K562 (cell line): ENCODE measurements around the gene TAF8. TPM values are rescaled to one million over a fixed set of nuclear protein-coding genes. Genes with fewer than 3 reads are reported as not detected.
A peak's percentile ranks its signal among the peaks of the same experiment; 100 is the strongest.

Experiments used
- EP400 ChIP-seq: fragments of 450-650 bp; IDR thresholded peaks from 2 replicates; pipeline ENCODE4 v1.6.1; 2017; ENCODE audit warnings: antibody characterized with exemption, mild to moderate bottlenecking, moderate library complexity
- FOXA1 ChIP-seq: fragments of 450-650 bp; IDR thresholded peaks from 2 replicates; pipeline ENCODE4 v1.6.1; 2016; ENCODE audit warnings: mild to moderate bottlenecking, borderline replicate concordance
- HDAC2 ChIP-seq: fragments of 450-650 bp; IDR thresholded peaks from 2 replicates; pipeline ENCODE4 v1.6.1; 2016; ENCODE audit warnings: mild to moderate bottlenecking
- ILF3 ChIP-seq: fragments of 450-650 bp; IDR thresholded peaks from 2 replicates; pipeline ENCODE4 v1.6.1; 2018; ENCODE audit warnings: antibody characterized with exemption, mild to moderate bottlenecking, moderate library complexity, borderline replicate concordance
- MAFF ChIP-seq: IDR thresholded peaks from 2 replicates; pipeline ENCODE4 v1.6.1; 2012; ENCODE audit warnings: low read length, improper control_type of control experiment
- MECOM ChIP-seq: fragments of 250-450 bp; sonication (Bioruptor Pico); IDR thresholded peaks from 2 replicates; pipeline ENCODE4 v1.8.0; 2022; ENCODE audit warnings: inconsistent platforms
- MEIS2 ChIP-seq: fragments of 450-650 bp; IDR thresholded peaks from 2 replicates; pipeline ENCODE4 v1.6.1; 2014; ENCODE audit warnings: mild to moderate bottlenecking; ENCODE audit not compliant: partially characterized antibody
- NCOA6 ChIP-seq: fragments of 450-650 bp; IDR thresholded peaks from 2 replicates; pipeline ENCODE4 v1.6.1; 2017; ENCODE audit warnings: mild to moderate bottlenecking
- PML ChIP-seq: IDR thresholded peaks from 2 replicates; pipeline ENCODE4 v1.6.1; 2012; ENCODE audit warnings: low read length, inconsistent platforms
- PYGO2 ChIP-seq: fragments of 450-650 bp; IDR thresholded peaks from 2 replicates; pipeline ENCODE4 v1.6.1; 2016; ENCODE audit warnings: mild to moderate bottlenecking, missing genetic modification characterization, moderate library complexity, missing compliant biosample characterization
- RNF219 ChIP-seq: fragments of 250-450 bp; sonication (Bioruptor Pico); IDR thresholded peaks from 2 replicates; pipeline ENCODE4 v1.5.0; 2022; ENCODE audit warnings: mild to moderate bottlenecking
- SAFB2 ChIP-seq: fragments of 200-400 bp; formaldehyde crosslinking; IDR thresholded peaks from 2 replicates; pipeline ENCODE4 v1.6.1; 2018; ENCODE audit warnings: borderline replicate concordance, low read length, low read depth, moderate library complexity; ENCODE audit not compliant: severe bottlenecking
- SIN3B ChIP-seq: fragments of 450-650 bp; IDR thresholded peaks from 2 replicates; pipeline ENCODE4 v1.6.1; 2017; ENCODE audit warnings: low read depth, mild to moderate bottlenecking, moderate library complexity
- TGIF2 ChIP-seq: sonication (generic); formaldehyde crosslinking; IDR thresholded peaks from 2 replicates; pipeline ENCODE4 v1.8.1; 2022; ENCODE audit warnings: mild to moderate bottlenecking, missing genetic modification reagents, moderate library complexity
- U2AF2 ChIP-seq: fragments of 200-400 bp; formaldehyde crosslinking; optimal IDR thresholded peaks from 2 replicates; pipeline ENCODE3; 2017; ENCODE audit warnings: low read depth, mild to moderate bottlenecking, low read length
- ZBTB43 ChIP-seq: sonication (generic); formaldehyde crosslinking; IDR thresholded peaks from 2 replicates; pipeline ENCODE4 v1.8.0; 2023; ENCODE audit warnings: mild to moderate bottlenecking, missing genetic modification reagents
- ZNF239 ChIP-seq: fragments of 250-450 bp; sonication (Bioruptor Pico); IDR thresholded peaks from 2 replicates; pipeline ENCODE4 v1.4.0; 2020; ENCODE audit warnings: mild to moderate bottlenecking
- ZNF263 ChIP-seq: sonication (generic); formaldehyde crosslinking; IDR thresholded peaks from 2 replicates; pipeline ENCODE4 v1.8.0; 2022; ENCODE audit warnings: mild to moderate bottlenecking, missing genetic modification reagents, borderline replicate concordance
- ZNF512 ChIP-seq: IDR thresholded peaks from 2 replicates; pipeline ENCODE4 v1.6.1; 2016; ENCODE audit warnings: missing genetic modification characterization, missing compliant biosample characterization
- polyA plus RNA-seq, 8 experiments: library from polyadenylated mRNA; depleted of rRNA in 4 of 8; stranded (reverse) in 5 of 8; unstranded in 3 of 8; fragments of >200 nt; fragmentation: Nextera tagmentation in 2 of 8; fragmentation: Illumina TruSeq in 1 of 8; extraction: Ambion mirVana in 2 of 8; extraction: Trizol in 1 of 8; gene quantifications; 2 replicates each; pipeline versions ENCODE4 v1.2.1 to v1.2.3, GENCODE V29; 2011 to 2014; ENCODE audit warnings: inconsistent platforms in 1 of 8, missing spikeins in 1 of 8
- total RNA-seq, 7 experiments: library from RNA; depleted of rRNA in 6 of 7; stranded (reverse); fragments of >200 nt in 6 of 7; fragmentation: Illumina TruSeq in 2 of 7; extraction: Trizol in 2 of 7; gene quantifications; 2 replicates each; pipeline versions ENCODE4 v1.2.1 to v1.2.3, GENCODE V29; 2011 to 2021; ENCODE audit warnings: low replicate concordance in 1 of 7
- TF ChIP-seq, protein P1 (sequence below): fragments of 250-450 bp; sonication (Bioruptor Pico); IDR thresholded peaks from 2 replicates; pipeline ENCODE4 v1.4.0; 2020; ENCODE audit warnings: mild to moderate bottlenecking
- TF ChIP-seq, protein P2 (sequence below), 2 experiments: fragments of 450-650 bp; conservative IDR thresholded peaks; 2 replicates each; pipeline ENCODE4 v1.6.1; 2017; ENCODE audit warnings: mild to moderate bottlenecking in 2 of 2, moderate library complexity in 2 of 2

TAF8 gene
- total and polyA plus RNA-seq, 9 of the 15 experiments (the other 6 are each of a cell fraction or from before 2014, with no cell fraction given): 29.4 to 84.0 (median 52.6) TPM

DNA sequence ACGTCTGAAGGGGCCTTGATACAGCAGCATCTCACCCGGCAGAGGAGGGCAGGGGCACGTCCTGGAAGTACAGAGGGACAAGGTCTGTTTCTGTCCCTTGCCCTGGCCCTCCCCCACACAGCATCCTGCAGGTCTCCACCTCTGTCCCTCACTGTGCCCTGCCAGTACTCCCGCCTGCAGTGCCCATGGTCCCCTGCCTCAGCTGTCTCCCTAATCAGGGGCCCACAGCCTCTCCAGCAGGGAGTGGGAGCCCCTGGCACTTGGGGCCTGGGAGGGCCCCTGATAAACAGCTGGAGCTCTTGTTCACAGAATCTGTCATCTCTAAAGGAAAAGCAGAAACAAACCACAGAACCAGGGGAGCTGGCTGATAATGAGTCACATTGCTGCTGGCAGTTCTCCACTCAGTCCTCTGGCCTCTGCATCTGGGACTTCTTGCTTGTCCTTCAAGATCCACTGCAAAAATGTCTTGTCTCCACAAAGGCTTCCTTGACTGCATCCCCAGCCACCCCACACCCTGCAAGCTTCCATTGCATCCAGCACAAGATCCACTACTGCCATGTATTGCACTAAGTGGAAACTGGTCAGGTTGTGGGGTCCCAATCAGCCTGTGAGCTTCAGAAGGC lies 33.2 kb upstream of the TAF8 start (continued):
- TF ChIP-seq MEIS2: peak; percentile 95
- TF ChIP-seq MECOM: peak; percentile 78
- no peak for TF ChIP-seq FOXA1
- TF ChIP-seq MAFF: no peak
- TF ChIP-seq, protein P1, sequence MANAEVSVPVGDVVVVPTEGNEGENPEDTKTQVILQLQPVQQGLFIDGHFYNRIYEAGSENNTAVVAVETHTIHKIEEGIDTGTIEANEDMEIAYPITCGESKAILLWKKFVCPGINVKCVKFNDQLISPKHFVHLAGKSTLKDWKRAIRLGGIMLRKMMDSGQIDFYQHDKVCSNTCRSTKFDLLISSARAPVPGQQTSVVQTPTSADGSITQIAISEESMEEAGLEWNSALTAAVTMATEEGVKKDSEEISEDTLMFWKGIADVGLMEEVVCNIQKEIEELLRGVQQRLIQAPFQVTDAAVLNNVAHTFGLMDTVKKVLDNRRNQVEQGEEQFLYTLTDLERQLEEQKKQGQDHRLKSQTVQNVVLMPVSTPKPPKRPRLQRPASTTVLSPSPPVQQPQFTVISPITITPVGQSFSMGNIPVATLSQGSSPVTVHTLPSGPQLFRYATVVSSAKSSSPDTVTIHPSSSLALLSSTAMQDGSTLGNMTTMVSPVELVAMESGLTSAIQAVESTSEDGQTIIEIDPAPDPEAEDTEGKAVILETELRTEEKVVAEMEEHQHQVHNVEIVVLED: peak; percentile 51
- no peak for TF ChIP-seq U2AF2
- no peak for TF ChIP-seq ZNF512 (tag)
- TF ChIP-seq TGIF2 (CRISPR knock-in tag): peak; percentile 46; the same call in 1 of the 2 replicates
- peak; percentile 97 for TF ChIP-seq HDAC2
- peak; percentile 42; the same call in 1 of the 2 replicates for TF ChIP-seq SIN3B
- TF ChIP-seq PML: peak; percentile 99
- no peak; the same call in 1 of the 2 replicates for TF ChIP-seq ZNF263 (CRISPR knock-in tag)
- TF ChIP-seq ZNF239 (CRISPR knock-in tag): peak; percentile 61
- TF ChIP-seq NCOA6: peak; percentile 16; the same call in 1 of the 2 replicates
- TF ChIP-seq RNF219: no peak
- no peak for TF ChIP-seq ILF3
- peak; percentile 71; the same call in 1 of the 2 replicates for TF ChIP-seq EP400
- no peak for TF ChIP-seq SAFB2
- TF ChIP-seq PYGO2 (tag): peak; percentile 67; the same call in 1 of the 2 replicates
- TF ChIP-seq, protein P2, sequence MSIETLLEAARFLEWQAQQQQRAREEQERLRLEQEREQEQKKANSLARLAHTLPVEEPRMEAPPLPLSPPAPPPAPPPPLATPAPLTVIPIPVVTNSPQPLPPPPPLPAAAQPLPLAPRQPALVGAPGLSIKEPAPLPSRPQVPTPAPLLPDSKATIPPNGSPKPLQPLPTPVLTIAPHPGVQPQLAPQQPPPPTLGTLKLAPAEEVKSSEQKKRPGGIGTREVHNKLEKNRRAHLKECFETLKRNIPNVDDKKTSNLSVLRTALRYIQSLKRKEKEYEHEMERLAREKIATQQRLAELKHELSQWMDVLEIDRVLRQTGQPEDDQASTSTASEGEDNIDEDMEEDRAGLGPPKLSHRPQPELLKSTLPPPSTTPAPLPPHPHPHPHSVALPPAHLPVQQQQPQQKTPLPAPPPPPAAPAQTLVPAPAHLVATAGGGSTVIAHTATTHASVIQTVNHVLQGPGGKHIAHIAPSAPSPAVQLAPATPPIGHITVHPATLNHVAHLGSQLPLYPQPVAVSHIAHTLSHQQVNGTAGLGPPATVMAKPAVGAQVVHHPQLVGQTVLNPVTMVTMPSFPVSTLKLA (conservative IDR thresholded peaks at IDR 0.05): peak; percentile 60 to 87
- TF ChIP-seq ZBTB43 (CRISPR knock-in tag): 0 out of 2 replicates have a peak, but pooled peaks have one; percentile 47
